GM15510 (cell line): ENCODE data around the gene TNIP1.

ENCODE experiments used
- POLR2A ChIP-seq: IDR thresholded peaks from 3 replicates; pipeline ENCODE4 v1.6.1; 2011; ENCODE audit warnings: borderline replicate concordance; ENCODE audit not compliant: insufficient read length; ENCODE audit errors: extremely low read depth

Gene TNIP1

DNA sequence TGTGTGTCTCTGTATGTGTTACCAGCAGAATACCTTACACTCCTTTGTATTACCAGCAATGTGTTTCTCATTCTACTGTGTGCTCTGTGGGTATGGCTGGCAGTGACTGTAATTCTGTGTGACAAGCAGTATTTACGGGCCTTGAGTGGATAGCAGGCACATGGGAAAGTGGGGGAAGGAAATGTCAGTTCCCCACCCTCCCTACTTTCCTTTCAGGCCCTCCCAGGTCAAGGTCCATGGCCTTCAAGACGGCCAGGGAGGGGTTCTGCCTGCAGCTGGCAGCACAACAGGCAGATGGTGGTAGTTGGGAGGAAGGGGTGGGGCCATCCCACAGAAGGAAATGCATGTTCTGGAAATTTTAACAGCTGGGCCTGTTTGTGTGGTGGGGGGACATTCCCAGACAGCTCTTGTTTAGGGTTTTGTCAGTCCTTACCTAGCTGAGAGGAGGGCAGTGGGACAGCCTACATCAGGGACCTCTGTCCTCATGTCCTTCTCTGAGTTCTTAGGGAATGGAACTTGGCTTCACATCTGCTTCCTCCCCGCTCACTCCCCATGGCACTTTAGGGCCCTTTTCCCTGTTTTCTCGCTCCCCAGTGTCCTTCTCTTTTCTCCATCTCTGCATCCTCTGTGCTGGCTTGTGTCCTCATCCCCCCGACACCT, 14.6 kb upstream of the TNIP1 start:
- peak; percentile 28 for TF ChIP-seq POLR2A

- TF ChIP-seq POLR2A: no peak
These were observed 14.0 kb upstream of the TNIP1 start for GRCh38 chr5:151094852-151095245.

GRCh38 chr5:151094030-151094851, 13.4 kb upstream of the TNIP1 start:
- TF ChIP-seq POLR2A: peak; percentile 54

- TF ChIP-seq POLR2A: no peak
These were observed 12.6 kb upstream of the TNIP1 start for GRCh38 chr5:151093476-151093889.

GRCh38 chr5:151092762-151093161, 11.9 kb upstream of the TNIP1 start:
- no peak for TF ChIP-seq POLR2A

GRCh38 chr5:151089726-151090125, 8.9 kb upstream of the TNIP1 start:
- TF ChIP-seq POLR2A: no peak

DNA sequence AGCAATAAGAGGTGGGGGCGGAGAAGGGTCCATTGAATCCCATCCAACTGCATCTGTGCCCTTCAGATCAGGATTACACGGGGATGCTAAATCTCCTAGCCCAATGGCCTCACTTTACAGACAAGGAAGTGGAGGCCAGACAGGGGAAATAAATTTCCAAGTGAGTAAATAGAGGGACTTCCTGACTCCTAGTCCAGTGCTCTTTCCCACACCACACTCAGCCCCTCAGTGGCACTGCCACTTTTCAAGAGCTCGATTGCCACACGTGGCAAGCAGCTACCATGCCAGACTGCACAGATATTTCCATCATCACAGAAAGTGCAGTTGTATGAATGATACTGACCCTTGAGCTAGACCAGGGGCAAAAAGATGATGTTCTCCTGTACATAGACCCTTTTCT, 8.2 kb upstream of the TNIP1 start:
- no peak for TF ChIP-seq POLR2A

DNA sequence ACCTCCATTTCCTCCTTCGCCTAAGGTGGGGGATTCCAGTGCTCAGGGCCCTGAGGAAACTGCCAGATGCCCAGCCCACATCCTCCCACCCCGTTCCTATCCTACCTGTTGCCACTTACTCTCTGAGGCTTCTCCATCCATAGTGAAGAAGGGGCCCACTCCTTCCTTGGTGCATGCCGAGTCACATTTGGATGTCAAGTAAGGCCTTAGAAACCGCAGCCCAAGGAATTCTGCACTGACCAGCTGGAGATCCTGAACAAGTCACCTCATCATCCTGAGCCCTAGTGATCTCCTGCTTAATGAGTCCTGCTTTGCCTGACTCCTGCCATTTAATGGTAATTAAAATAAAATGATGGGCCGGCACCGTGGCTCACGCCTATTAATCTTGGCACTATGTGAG, 6.7 kb upstream of the TNIP1 start:
- TF ChIP-seq POLR2A: no peak

DNA sequence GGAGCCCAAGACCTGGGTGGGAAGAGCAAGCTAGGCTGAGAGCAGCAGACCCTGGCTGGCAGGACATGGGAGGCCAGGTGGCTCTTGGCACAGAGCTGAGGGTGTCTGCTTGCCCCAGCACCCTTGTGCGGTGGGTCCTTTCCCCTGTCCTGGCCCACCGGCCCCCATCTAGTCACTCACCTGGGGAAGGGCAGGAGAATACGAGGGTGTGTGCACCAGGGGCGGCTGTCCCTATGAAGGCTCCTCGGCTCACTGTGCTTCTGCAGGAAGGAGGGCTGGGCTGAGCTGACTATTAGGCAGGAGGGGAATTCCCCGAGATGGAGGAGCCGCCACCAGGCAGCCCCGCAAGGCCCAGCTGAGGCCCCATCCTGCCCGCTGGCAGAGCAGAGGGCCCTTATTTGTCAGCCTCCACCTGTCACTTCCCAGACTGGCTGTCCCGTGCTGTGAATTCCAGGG, 6.1 kb upstream of the TNIP1 start:
- TF ChIP-seq POLR2A: peak; percentile 66

DNA sequence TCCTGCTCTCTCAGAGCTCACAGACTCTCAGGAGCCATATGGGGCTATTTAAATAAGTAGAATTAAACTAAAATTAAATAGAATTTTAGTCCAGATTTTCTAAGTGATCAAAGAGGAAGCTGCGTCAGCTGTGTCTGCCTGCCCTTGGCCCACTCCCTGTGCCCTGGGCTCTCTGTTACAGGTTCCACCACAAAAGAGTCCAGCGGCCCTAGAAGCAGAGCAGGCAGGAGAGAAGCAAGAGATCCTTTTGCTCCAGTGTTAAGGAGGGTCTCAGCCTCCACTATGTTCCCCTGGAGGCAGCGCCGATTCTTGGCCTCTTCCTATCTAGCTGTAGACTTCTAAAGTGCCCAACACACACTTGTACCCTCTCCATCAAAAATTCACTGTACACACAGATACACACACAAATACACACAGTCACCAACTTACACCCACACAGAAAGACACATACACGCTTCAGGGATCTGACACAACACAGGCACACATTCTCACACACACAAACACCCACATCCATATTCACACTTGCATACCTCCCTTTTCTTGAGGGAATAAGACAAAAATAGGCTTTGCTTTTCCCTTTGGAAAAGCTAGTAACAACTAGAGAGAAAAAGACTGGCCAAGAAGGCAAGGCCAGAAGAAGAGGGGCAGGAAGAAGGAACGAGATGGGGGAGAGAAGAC, 5.5 kb upstream of the TNIP1 start:
- no peak for TF ChIP-seq POLR2A

- peak; percentile 45 for TF ChIP-seq POLR2A
These were observed 4.7 kb upstream of the TNIP1 start for GRCh38 chr5:151085517-151086041.

DNA sequence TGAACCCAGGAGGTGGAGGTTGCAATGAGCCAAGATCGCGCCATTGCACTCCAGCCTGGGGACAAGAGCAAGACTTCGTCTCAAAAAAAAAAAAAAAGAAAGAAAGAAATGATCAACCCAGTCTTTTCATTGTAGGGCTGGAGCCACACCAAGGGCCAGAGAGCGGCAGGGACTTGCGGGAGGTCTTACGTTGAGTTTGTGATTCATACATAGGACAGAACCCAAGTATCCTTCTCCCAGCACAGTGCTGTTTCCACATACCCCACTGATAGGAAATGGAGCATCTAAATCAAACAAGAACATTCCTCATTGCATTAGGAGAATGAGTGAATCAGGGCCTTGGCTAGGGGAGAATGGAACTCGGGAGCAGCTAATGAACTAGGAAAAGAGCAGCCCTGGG, 3.5 kb upstream of the TNIP1 start:
- TF ChIP-seq POLR2A: no peak

- no peak for TF ChIP-seq POLR2A
These were observed 2.3 kb upstream of the TNIP1 start for GRCh38 chr5:151083081-151083676.

DNA sequence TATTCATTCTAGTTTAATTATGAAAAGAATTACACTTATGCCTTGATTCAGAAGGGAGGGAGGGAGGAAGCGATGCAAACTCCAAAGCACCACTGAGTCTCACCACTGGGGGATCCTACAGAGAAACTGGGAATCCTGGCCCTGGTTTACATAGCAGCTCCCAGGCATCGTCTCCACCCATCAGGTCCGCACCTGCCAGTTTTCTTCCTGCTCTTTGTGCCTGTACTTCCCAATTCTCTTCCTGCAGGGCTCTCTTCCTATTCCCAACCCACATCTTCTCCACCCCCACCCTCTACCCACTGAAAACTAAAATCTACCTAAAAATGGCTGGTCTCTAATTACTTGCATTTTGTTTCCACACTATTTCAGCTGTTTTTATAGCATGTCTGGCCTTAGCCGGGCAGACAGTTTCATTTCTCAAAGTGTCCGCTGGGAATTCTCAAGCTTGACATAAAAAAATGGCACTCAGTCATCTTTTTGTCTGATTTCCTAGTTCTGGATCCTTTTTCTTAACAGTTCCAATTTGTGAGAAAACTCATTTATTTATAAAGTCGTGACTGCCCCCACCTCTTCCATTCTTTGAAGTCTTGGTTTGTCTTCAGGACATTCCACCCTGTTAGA, 1.6 kb upstream of the TNIP1 start:
- TF ChIP-seq POLR2A: no peak
